Measurements from ENCODE around the gene PRKAR2A. TPM values are rescaled to one million over a fixed set of nuclear protein-coding genes. Genes with fewer than 3 reads are reported as not detected.

The PRKAR2A gene
- total RNA-seq, 1 donor from 2014 or later = 72.1 TPM

Other genes starting within 250 kb of the PRKAR2A start
- gene UQCRC1, start 238.2 kb downstream of the PRKAR2A start, total RNA-seq = 148 TPM
- gene TMEM89, start 226.1 kb downstream of the PRKAR2A start, total RNA-seq = not detected
- gene SLC26A6, start 212.4 kb downstream of the PRKAR2A start, total RNA-seq = 11.5 TPM
- gene CELSR3, start 185.0 kb downstream of the PRKAR2A start, total RNA-seq = 0.64 TPM
- gene NCKIPSD, start 162.0 kb downstream of the PRKAR2A start, total RNA-seq = 19.9 TPM
- gene IP6K2, start 130.7 kb downstream of the PRKAR2A start, total RNA-seq = 40.4 TPM
- 46.1 TPM for gene SLC25A20, start 51.0 kb upstream of the PRKAR2A start, total RNA-seq
- 92.3 TPM for gene ARIH2, start 71.0 kb upstream of the PRKAR2A start, total RNA-seq
- gene P4HTM, start 142.4 kb upstream of the PRKAR2A start, total RNA-seq = 16.2 TPM
- 104 TPM for gene WDR6, start 159.5 kb upstream of the PRKAR2A start, total RNA-seq
- 16.0 TPM for gene DALRD3, start 170.7 kb upstream of the PRKAR2A start, total RNA-seq
- gene NDUFAF3, start 174.2 kb upstream of the PRKAR2A start, total RNA-seq = 102 TPM
- 123 TPM for gene IMPDH2, start 181.5 kb upstream of the PRKAR2A start, total RNA-seq
- gene QRICH1, start 246.2 kb upstream of the PRKAR2A start, total RNA-seq = 96.9 TPM

All from mesenteric fat pad (tissue), 1 donor.